ENCODE results near the gene AKAP6.

DNA sequence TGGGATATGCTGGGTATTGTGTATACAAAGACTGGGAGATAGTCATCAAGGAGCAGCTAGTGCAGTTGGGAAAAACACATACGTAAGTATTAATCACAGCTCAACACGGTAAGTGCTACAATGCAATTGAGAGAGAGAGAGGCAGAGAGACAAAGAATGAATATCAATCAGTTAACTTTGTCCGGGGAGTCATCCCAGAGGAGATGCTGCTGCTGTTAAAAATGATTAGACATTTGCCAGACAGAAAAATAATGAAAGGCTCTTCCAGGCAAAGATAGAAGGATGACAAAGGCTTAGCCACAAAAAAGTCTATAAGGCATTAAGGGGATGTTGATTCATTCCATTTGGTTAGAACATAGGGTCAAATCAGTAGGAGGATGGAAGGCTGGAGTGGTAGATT is 45.1 kb downstream of the AKAP6 start:
- TF ChIP-seq, protein P1, sequence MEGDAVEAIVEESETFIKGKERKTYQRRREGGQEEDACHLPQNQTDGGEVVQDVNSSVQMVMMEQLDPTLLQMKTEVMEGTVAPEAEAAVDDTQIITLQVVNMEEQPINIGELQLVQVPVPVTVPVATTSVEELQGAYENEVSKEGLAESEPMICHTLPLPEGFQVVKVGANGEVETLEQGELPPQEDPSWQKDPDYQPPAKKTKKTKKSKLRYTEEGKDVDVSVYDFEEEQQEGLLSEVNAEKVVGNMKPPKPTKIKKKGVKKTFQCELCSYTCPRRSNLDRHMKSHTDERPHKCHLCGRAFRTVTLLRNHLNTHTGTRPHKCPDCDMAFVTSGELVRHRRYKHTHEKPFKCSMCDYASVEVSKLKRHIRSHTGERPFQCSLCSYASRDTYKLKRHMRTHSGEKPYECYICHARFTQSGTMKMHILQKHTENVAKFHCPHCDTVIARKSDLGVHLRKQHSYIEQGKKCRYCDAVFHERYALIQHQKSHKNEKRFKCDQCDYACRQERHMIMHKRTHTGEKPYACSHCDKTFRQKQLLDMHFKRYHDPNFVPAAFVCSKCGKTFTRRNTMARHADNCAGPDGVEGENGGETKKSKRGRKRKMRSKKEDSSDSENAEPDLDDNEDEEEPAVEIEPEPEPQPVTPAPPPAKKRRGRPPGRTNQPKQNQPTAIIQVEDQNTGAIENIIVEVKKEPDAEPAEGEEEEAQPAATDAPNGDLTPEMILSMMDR (conservative IDR thresholded peaks at IDR 0.05; ENCODE audit: low read length): no peak
- no peak for TF ChIP-seq EZH2phosphoT487 (IDR thresholded peaks at IDR 0.05; ENCODE audit: borderline replicate concordance, low read depth, low read length)

Measured in OCI-LY7 (cell line).